ENCODE data around the gene KNOP1.
"Not testable (repeated sequence)": the region's sequence is repeated elsewhere in the genome, so short reads cannot be mapped to it uniquely, and the experiment has no call there.

The KNOP1 gene

GRCh38 chr16:19743816-19744159, 25.8 kb upstream of the KNOP1 start:
- no peak for DNase-seq (ENCODE audit: low read depth)

GRCh38 chr16:19741354-19741753, 23.3 kb upstream of the KNOP1 start:
- DNase-seq (ENCODE audit: low read depth) = no peak

GRCh38 chr16:19737306-19738038, 19.4 kb upstream of the KNOP1 start:
- no peak for DNase-seq (ENCODE audit: low read depth)

- DNase-seq (ENCODE audit: low read depth) = no peak
These were observed 17.2 kb upstream of the KNOP1 start for GRCh38 chr16:19735074-19735867.

- no peak for DNase-seq (ENCODE audit: low read depth)
These were observed 15.5 kb upstream of the KNOP1 start for GRCh38 chr16:19733551-19733950.

- DNase-seq (ENCODE audit: low read depth) = no peak
These were observed 10.6 kb upstream of the KNOP1 start for GRCh38 chr16:19728636-19728965.

GRCh38 chr16:19722981-19723380, 5.0 kb upstream of the KNOP1 start:
- DNase-seq (ENCODE audit: low read depth) = no peak

- DNase-seq (ENCODE audit: low read depth) = no peak
These were observed 4.4 kb upstream of the KNOP1 start for GRCh38 chr16:19722269-19722952.

GRCh38 chr16:19718624-19718965, 568 bp upstream of the KNOP1 start:
- DNase-seq (ENCODE audit: low read depth) = no peak

- DNase-seq (ENCODE audit: low read depth) = no peak
These were observed 713 bp downstream of the KNOP1 start for GRCh38 chr16:19717314-19717713.

GRCh38 chr16:19716728-19717127, 1.3 kb downstream of the KNOP1 start:
- not testable (repeated sequence) for DNase-seq (ENCODE audit: low read depth)

GRCh38 chr16:19716183-19716582, 1.8 kb downstream of the KNOP1 start:
- no peak for DNase-seq (ENCODE audit: low read depth)

GRCh38 chr16:19715566-19715965, 2.5 kb downstream of the KNOP1 start:
- DNase-seq (ENCODE audit: low read depth) = no peak

- DNase-seq (ENCODE audit: low read depth) = no peak
These were observed 4.3 kb downstream of the KNOP1 start for GRCh38 chr16:19713697-19714096.

- no peak for DNase-seq (ENCODE audit: low read depth)
These were observed 5.5 kb downstream of the KNOP1 start for GRCh38 chr16:19712418-19713058.

GRCh38 chr16:19711643-19712042, 6.4 kb downstream of the KNOP1 start:
- DNase-seq (ENCODE audit: low read depth) = no peak

GRCh38 chr16:19710991-19711545, 7.0 kb downstream of the KNOP1 start:
- DNase-seq (ENCODE audit: low read depth) = no peak

- DNase-seq (ENCODE audit: low read depth) = no peak
These were observed 7.7 kb downstream of the KNOP1 start for GRCh38 chr16:19710191-19710908.

GRCh38 chr16:19709381-19710136, 8.5 kb downstream of the KNOP1 start:
- no peak for DNase-seq (ENCODE audit: low read depth)

GRCh38 chr16:19708296-19709205, 9.5 kb downstream of the KNOP1 start:
- no peak for DNase-seq (ENCODE audit: low read depth)
